ENCODE measurements around the gene CWC25. TPM values are rescaled to one million over a fixed set of nuclear protein-coding genes. Genes with fewer than 3 reads are reported as not detected.

Gene CWC25
- total RNA-seq, 1 experiment from 2014 or later, result 17.3 TPM

GRCh38 chr17:38796451-38797157 lies 28.5 kb downstream of the CWC25 start:
- Mint-ChIP-seq H3K4me1 (peaks cover 21% of the 10 kb centered on the region), H3K4me3 (no peak overlapping the region; the same call in 1 of the 2 replicates), H3K27me3 (ENCODE audit: low read depth) (no peaks in the 10 kb centered on the region), H3K9me3 (no peaks in the 10 kb centered on the region), H3K36me3 (peaks cover 31% of the 10 kb centered on the region), H3K27ac (peak overlapping the region; percentile 50)
- DNase-seq (ENCODE audit: low spot score) (no peak), ATAC-seq (no peak)
- TF ChIP-seq MXD4 (CRISPR knock-in tag; IDR thresholded peaks at IDR 0.05; ENCODE audit: borderline replicate concordance), result no peak
- no peak for TF ChIP-seq ATF6 (CRISPR knock-in tag; IDR thresholded peaks at IDR 0.05)
- no peak for TF ChIP-seq HMGA2 (CRISPR knock-in tag; IDR thresholded peaks at IDR 0.05)
- TF ChIP-seq PREB (CRISPR knock-in tag; IDR thresholded peaks at IDR 0.05; ENCODE audit: borderline replicate concordance), result no peak
- no peak for TF ChIP-seq ZNF232 (CRISPR knock-in tag; IDR thresholded peaks at IDR 0.05)
- no peak for TF ChIP-seq SMAD3 (CRISPR knock-in tag; IDR thresholded peaks at IDR 0.05; ENCODE audit: borderline replicate concordance)
- no peak for TF ChIP-seq IRF1 (CRISPR knock-in tag; IDR thresholded peaks at IDR 0.05)
- TF ChIP-seq TEAD1 (CRISPR knock-in tag; IDR thresholded peaks at IDR 0.05), result no peak
- no peak for TF ChIP-seq TCF7 (CRISPR knock-in tag; IDR thresholded peaks at IDR 0.05; ENCODE audit: low read depth)
- POLR2A ChIA-PET, result no interaction called here
- CTCF ChIA-PET, result no interaction called here

- peaks cover 23% of the 10 kb centered on the region for H3K36me3 Mint-ChIP-seq
- peak overlapping the region; percentile 29; the same call in 1 of the 2 replicates for H3K27ac Mint-ChIP-seq
- ATAC-seq (no peak), DNase-seq (ENCODE audit: low spot score) (no peak)
- H3K4me1 Mint-ChIP-seq, result peaks cover 27% of the 10 kb centered on the region
- H3K4me3 Mint-ChIP-seq, result no peak overlapping the region
- ChIA-PET POLR2A (interaction anchor here (0.6 kb wide), 3 partner anchors 26 to 103 kb away, joined by 3 to 6 read pairs (median 5); no protein-coding TSS in a partner anchor), CTCF (interaction anchor here (0.6 kb wide), 1 partner anchor 1683 kb away, joined by 3 read pairs; no protein-coding TSS in a partner anchor)
- H3K27me3 Mint-ChIP-seq (ENCODE audit: low read depth), result no peaks in the 10 kb centered on the region
- H3K9me3 Mint-ChIP-seq, result no peaks in the 10 kb centered on the region
- no peak for TF ChIP-seq CTCF (IDR thresholded peaks at IDR 0.05)
- TF ChIP-seq ATF2 (CRISPR knock-in tag; IDR thresholded peaks at IDR 0.05; ENCODE audit: borderline replicate concordance, low read depth), result no peak
- no peak for TF ChIP-seq HMGA2 (CRISPR knock-in tag; IDR thresholded peaks at IDR 0.05)
- no peak for TF ChIP-seq FOXP4 (CRISPR knock-in tag; IDR thresholded peaks at IDR 0.05)
- TF ChIP-seq STAT6 (CRISPR knock-in tag; conservative IDR thresholded peaks at IDR 0.05; ENCODE audit: low read depth), result no peak
- TF ChIP-seq TEAD4 (CRISPR knock-in tag; IDR thresholded peaks at IDR 0.05), result no peak
- no peak for TF ChIP-seq PRDM15 (CRISPR knock-in tag; IDR thresholded peaks at IDR 0.05)
- TF ChIP-seq CREB1 (CRISPR knock-in tag; IDR thresholded peaks at IDR 0.05), result no peak
- TF ChIP-seq OVOL2 (CRISPR knock-in tag; IDR thresholded peaks at IDR 0.05; ENCODE audit: borderline replicate concordance), result no peak
These were observed 30.9 kb downstream of the CWC25 start for GRCh38 chr17:38794221-38794620.

All from WTC11 (cell line).